Measurements from ENCODE around the gene SLC39A10. TPM values are rescaled to one million over a fixed set of nuclear protein-coding genes. Genes with fewer than 3 reads are reported as not detected.
A peak's percentile ranks its signal among the peaks of the same experiment; 100 is the strongest.

Gene SLC39A10
- total RNA-seq, 8 experiments from 2014 or later: 31.8 to 58.4 (median 45.3) TPM

DNA sequence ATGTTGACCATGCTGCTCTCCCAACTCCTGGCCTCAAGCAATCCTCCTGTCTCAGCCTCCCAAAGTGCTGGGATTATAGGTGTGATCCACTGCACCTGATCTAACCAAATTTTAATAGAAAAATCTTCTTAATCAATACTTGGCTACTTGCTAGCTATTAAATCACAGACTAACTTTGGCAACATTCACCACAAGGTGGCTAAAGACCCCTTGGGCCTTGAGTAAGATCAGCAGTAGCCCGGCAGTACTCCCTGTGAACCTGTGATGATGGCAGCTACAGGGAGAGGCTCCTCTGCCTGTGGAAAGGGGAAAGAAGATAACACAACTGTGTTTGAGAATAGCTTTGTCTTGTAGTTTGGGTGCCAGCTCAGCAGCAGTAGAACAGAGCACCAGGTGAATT lies 102.9 kb downstream of the SLC39A10 start:
- no peak overlapping the region for H3K4me3 ChIP-seq
- in situ Hi-C loops (cut with MboI; ENCODE audit: low pct_unique_long_range_greater_than_20kb in 2 of 9, low sequenced_read_pairs in 9 of 9, unreplicated experiment in 9 of 9): loop anchor here in 1 of 9 experiments (25.0 kb wide), 1 partner anchor 152 kb away; no protein-coding TSS in a partner anchor
- H3K27ac ChIP-seq: no peak overlapping the region
- WGBS, 10 experiments: 13 to 100% (median 100%) methylated on average over 1 of the region's 1 CpG; no CpG with 5 or more reads in 2 of the 10 experiments
- no peak for ATAC-seq (replicated peaks in 6 of 8)
- no peaks in the 10 kb centered on the region for H3K4me1 ChIP-seq (replicated peaks in 1 of 2)

DNA sequence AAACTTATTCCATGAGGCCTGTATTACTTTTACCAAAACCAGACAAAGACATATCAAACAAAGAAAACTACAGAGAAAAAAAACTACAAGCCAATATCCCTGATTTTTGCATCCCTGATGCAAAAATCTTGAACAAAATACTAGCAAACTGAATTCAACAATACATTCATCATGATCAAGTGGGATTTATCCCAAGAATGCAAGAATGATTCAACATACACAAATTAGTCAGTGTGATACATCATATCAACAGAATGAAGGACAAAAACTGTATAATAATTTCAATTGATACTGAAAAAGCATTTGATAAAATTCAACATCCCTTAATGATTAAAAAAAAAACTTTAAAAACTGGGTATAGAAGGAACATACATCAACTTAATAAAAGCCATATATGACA lies 106.8 kb downstream of the SLC39A10 start:
- Histone ChIP-seq H3K4me1 (replicated peaks in 1 of 2) (no peaks in the 10 kb centered on the region), H3K27ac (no peak overlapping the region), H3K4me3 (no peak overlapping the region)
- ATAC-seq (replicated peaks in 6 of 8): no peak
- in situ Hi-C loops (cut with MboI; ENCODE audit: low pct_unique_long_range_greater_than_20kb in 2 of 9, low sequenced_read_pairs in 9 of 9, unreplicated experiment in 9 of 9): loop anchor here in 1 of 9 experiments (25.0 kb wide), 1 partner anchor 148 kb away; no protein-coding TSS in a partner anchor

GRCh38 chr2:195766691-195767090 lies 109.7 kb downstream of the SLC39A10 start:
- Histone ChIP-seq H3K4me3 (no peak overlapping the region), H3K4me1 (replicated peaks in 1 of 2) (no peaks in the 10 kb centered on the region), H3K27ac (no peak overlapping the region)
- WGBS, 10 experiments: 70 to 100% (median 95%) methylated on average over 1 of the region's 1 CpG; no CpG with 5 or more reads in 4 of the 10 experiments
- in situ Hi-C loops (cut with MboI; ENCODE audit: low pct_unique_long_range_greater_than_20kb in 2 of 9, low sequenced_read_pairs in 9 of 9, unreplicated experiment in 9 of 9): loop anchor here in 1 of 9 experiments (25.0 kb wide), 1 partner anchor 146 kb away; no protein-coding TSS in a partner anchor
- ATAC-seq (replicated peaks in 6 of 8): no peak

DNA sequence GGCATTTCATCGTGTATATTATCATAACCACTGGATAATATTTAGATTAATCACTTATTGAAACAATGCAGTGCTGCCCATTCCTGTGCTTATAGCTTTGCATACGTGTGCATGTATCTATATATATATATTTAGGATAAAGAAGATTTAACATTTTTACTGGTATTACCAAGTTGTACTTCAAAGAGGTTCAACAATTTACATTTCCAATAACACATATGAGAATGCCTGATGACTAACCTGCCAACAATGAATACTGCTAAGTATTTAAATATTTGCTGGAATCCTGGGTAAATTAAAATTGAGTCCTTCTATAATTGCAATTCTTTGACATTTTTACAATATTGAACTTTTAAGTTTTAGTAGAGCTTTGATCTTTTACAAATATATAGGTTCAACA lies 111.4 kb downstream of the SLC39A10 start:
- Histone ChIP-seq H3K4me3 (no peak overlapping the region), H3K27ac (no peak overlapping the region), H3K4me1 (replicated peaks in 1 of 2) (no peaks in the 10 kb centered on the region)
- ATAC-seq (replicated peaks in 6 of 8): peak in 2 of 8 experiments; percentile 32 to 42
- in situ Hi-C loops (cut with MboI; ENCODE audit: low pct_unique_long_range_greater_than_20kb in 2 of 9, low sequenced_read_pairs in 9 of 9, unreplicated experiment in 9 of 9): loop anchor here in 1 of 9 experiments (25.0 kb wide), 1 partner anchor 144 kb away; no protein-coding TSS in a partner anchor
- WGBS, 10 experiments: 10 to 100% (median 44%) methylated on average over 1 to 2 of the region's 2 CpGs

DNA sequence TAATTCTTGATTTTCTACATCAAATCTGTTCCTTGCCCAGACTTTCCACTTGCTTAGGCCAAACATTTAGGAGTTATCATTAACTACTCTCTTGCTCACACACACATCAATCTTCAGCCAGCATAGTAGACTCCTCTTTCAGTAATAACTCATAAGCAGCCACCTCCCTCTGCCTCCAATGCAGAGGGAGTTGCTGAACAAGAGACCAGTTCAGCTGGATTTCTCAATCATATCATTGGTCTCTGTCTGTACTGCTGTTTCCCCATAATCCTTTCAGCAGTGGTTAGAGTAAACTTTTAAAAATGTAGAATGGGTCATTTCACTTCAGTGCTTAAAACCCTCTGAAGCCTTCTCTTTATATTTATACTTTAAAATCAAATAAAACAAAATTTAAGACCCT lies 112.9 kb downstream of the SLC39A10 start:
- in situ Hi-C loops (cut with MboI; ENCODE audit: low pct_unique_long_range_greater_than_20kb in 2 of 9, low sequenced_read_pairs in 9 of 9, unreplicated experiment in 9 of 9): loop anchor here in 1 of 9 experiments (25.0 kb wide), 1 partner anchor 142 kb away; no protein-coding TSS in a partner anchor

GRCh38 chr2:195779491-195779890 lies 122.5 kb downstream of the SLC39A10 start:
- Histone ChIP-seq H3K4me3 (no peak overlapping the region), H3K4me1 (replicated peaks in 1 of 2) (no peaks in the 10 kb centered on the region), H3K27ac (no peak overlapping the region)
- no peak for ATAC-seq (replicated peaks in 6 of 8)
- WGBS, 10 experiments: 14 to 100% (median 72%) methylated on average over 1 to 2 of the region's 2 CpGs; no CpG with 5 or more reads in 3 of the 10 experiments
- in situ Hi-C loops (cut with MboI; ENCODE audit: low pct_unique_long_range_greater_than_20kb in 2 of 9, low sequenced_read_pairs in 9 of 9, unreplicated experiment in 9 of 9): no loop called here

More for the DNA sequence above, 112.9 kb downstream of the SLC39A10 start:
- no peak overlapping the region for H3K27ac ChIP-seq
- no peak overlapping the region for H3K4me3 ChIP-seq
- ATAC-seq (replicated peaks in 6 of 8): peak in 1 of 8 experiments; percentile 53
- H3K4me1 ChIP-seq (replicated peaks in 1 of 2): no peaks in the 10 kb centered on the region

DNA sequence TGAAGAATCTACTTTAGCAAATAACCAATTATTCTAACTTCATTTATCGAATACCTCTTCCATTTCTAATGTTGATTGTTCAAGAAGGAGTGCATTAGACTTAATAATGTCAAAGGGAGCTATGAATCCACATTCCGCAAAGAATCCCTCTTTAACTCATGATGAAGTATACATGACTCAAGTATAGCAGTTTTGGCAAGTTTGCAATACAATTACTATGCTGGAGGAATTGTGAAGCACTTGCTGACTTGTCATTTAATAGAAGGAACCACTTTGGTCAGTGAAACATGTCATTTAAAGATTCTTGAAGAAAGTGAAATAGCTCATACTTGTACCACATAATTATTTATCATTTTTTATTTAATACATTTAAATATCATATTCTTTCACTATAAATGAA lies 125.1 kb downstream of the SLC39A10 start:
- 66 to 100% (median 88%) methylated on average over 1 to 2 of the region's 2 CpGs; no CpG with 5 or more reads in 2 of the 10 experiments for WGBS, 10 experiments
- H3K4me3 ChIP-seq: no peak overlapping the region
- H3K27ac ChIP-seq: no peak overlapping the region
- H3K4me1 ChIP-seq (replicated peaks in 1 of 2): no peaks in the 10 kb centered on the region
- no peak for ATAC-seq (replicated peaks in 6 of 8)
- in situ Hi-C loops (cut with MboI; ENCODE audit: low pct_unique_long_range_greater_than_20kb in 2 of 9, low sequenced_read_pairs in 9 of 9, unreplicated experiment in 9 of 9): no loop called here
